ENCODE results near the gene MTO1.
"Not testable (repeated sequence)": the region's sequence is repeated elsewhere in the genome, so short reads cannot be mapped to it uniquely, and the experiment has no call there.

The MTO1 gene

GRCh38 chr6:73511796-73512195, 50.3 kb downstream of the MTO1 start:
- no peak for TF ChIP-seq CTCF (IDR thresholded peaks at IDR 0.05; ENCODE audit: low read depth, low read length)
- in situ Hi-C loops (cut with HindIII; ENCODE audit: low sequenced_read_pairs), result no loop called here
- no peak overlapping the region for H3K4me3 ChIP-seq (ENCODE audit: low read depth, low read length)
- DNase-seq (ENCODE audit: low read depth, low spot score), result no peak

DNA sequence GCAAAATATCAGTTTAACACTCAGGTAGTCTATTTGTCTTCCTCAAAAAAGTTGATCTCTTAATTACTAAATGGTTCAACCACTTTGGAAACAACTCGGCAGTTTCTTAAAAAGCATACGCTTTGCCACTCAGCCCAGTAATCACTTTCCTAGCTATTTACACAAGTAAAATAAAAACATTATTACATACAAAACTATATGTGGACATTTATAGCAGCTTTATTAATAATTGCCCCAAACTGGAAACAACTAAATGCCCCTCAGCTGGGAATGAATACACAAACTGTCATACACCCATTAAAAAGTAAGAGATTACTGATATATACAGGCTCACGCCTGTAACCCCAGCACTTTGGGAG, 51.9 kb downstream of the MTO1 start:
- H3K4me3 ChIP-seq (ENCODE audit: low read depth, low read length), result no peak overlapping the region
- no peak for TF ChIP-seq CTCF (IDR thresholded peaks at IDR 0.05; ENCODE audit: low read depth, low read length)
- no peak for DNase-seq (ENCODE audit: low read depth, low spot score)
- in situ Hi-C loops (cut with HindIII; ENCODE audit: low sequenced_read_pairs), result no loop called here

DNA sequence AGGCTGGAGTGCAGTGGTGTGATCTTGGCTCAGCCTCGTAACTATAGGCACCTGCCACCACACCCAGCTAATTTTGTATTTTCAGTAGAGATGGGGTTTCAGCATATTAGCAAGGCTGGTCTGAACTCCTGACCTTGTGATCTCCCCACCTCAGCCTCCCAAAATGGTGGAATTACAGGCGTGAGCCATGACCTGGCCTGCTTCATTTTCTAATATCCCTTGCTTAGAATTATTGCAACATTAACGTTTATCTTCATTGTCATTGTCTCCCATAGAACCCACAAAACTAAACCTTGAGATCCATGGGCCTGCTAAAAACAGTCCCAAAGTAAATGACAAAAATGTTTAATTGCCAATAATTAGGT, 53.2 kb downstream of the MTO1 start:
- no peak for DNase-seq (ENCODE audit: low read depth, low spot score)

GRCh38 chr6:73515204-73515655, 53.7 kb downstream of the MTO1 start:
- no peak for TF ChIP-seq CTCF (IDR thresholded peaks at IDR 0.05; ENCODE audit: low read depth, low read length)
- no peak overlapping the region for H3K4me3 ChIP-seq (ENCODE audit: low read depth, low read length)
- in situ Hi-C loops (cut with HindIII; ENCODE audit: low sequenced_read_pairs), result no loop called here
- DNase-seq (ENCODE audit: low read depth, low spot score), result no peak

More for the DNA sequence above, 53.2 kb downstream of the MTO1 start:
- TF ChIP-seq CTCF (IDR thresholded peaks at IDR 0.05; ENCODE audit: low read depth, low read length), result no peak
- H3K4me3 ChIP-seq (ENCODE audit: low read depth, low read length), result no peak overlapping the region
- in situ Hi-C loops (cut with HindIII; ENCODE audit: low sequenced_read_pairs), result no loop called here

DNA sequence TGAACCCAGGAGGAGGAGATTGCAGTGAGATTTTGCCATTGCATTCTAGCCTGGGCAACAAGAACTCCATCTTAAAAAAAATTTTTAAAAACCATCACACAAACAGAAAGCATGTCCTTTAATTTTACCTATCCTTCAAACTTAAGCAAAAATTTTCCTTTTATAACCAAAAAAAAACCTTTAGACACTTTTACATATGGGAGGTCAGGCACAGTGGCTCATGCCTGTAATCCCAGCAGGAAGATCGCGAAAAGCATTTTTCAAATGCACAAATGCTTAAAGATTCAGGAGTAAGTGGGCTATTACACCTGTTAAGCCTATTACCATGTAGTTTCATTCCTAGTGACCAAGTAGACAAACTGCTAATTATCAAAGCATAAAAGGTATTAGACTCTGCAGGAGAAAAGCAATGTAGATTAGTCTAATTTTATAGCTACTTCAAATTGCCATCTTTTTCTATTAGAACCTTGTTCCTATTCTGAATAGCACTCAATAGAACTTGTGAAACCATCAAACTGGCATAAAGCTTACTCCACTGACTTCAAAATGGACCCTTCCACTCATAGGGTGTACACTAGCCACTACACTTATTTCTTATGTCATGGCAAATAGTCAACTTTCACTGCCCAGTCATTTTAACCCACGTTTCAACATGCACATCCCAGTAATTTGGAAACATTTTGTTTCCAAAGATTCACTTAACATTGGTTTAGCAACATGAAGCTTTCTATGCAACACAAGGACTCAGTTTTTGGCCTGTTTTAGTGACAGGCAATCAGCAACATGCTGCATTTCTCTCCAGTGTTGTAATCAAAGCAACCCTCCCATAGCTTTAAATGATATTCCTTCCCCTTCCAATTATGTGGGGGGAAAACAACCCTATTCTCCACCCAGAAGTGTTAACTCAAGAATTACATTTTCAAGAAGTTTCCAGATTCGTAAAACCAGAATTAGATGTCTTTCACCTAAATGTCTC, 55.3 kb downstream of the MTO1 start:
- TF ChIP-seq CTCF (IDR thresholded peaks at IDR 0.05; ENCODE audit: low read depth, low read length), result no peak
- in situ Hi-C loops (cut with HindIII; ENCODE audit: low sequenced_read_pairs), result no loop called here
- DNase-seq (ENCODE audit: low read depth, low spot score), result peak; percentile 16
- peak overlapping the region; percentile 31 for H3K4me3 ChIP-seq (ENCODE audit: low read depth, low read length)

GRCh38 chr6:73518100-73518981, 56.8 kb downstream of the MTO1 start:
- DNase-seq (ENCODE audit: low read depth, low spot score); in situ Hi-C loops (cut with HindIII; ENCODE audit: low sequenced_read_pairs): not testable (repeated sequence)
- peak overlapping the region; percentile 100 for H3K4me3 ChIP-seq (ENCODE audit: low read depth, low read length)

DNA sequence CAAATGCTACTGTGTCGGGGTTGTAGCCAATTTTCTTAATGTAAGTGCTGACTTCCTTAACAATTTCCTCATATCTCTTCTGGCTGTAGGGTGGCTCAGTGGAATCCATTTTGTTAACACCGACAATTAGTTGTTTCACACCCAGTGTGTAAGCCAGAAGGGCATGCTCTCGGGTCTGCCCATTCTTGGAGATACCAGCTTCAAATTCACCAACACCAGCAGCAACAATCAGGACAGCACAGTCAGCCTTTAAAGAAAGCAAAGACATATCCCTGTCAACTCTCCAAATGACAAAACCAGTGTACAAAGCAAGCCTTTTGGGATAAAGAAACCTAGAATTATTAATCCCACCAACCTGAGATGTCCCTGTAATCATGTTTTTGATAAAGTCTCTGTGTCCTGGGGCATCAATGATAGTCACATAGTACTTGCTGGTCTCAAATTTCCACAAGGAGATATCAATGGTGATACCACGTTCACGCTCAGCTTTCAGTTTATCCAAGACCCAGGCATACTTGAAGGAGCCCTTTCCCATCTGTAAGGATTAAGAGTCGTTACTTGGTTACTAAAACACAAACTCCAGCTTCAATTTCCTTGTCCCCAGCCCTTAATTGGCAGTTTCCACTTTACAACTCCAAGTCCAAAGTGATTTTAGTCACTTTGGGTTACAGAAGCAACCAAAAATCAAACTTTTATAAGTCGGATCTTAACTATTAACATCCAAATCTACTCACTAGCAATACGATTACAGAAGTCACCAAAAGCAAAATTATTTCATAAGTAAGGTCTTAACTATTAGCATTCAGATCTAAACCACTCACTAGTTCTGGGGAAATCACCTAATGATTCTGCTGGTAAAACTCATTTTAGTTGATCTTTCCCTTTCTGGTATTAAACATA, 57.7 kb downstream of the MTO1 start:
- in situ Hi-C loops (cut with HindIII; ENCODE audit: low sequenced_read_pairs); DNase-seq (ENCODE audit: low read depth, low spot score): not testable (repeated sequence)
- H3K4me3 ChIP-seq (ENCODE audit: low read depth, low read length), result peak overlapping the region; percentile 100
